Keratinocyte (primary cell): ENCODE data around the gene LPO. TPM values are rescaled to one million over a fixed set of nuclear protein-coding genes. Genes with fewer than 3 reads are reported as not detected.

Source experiments
- DNase-seq: peaks from one replicate; pipeline ENCODE4 v3.0.0-alpha.2; 2011; ENCODE audit warnings: low read depth, missing footprints, low spot score
- FAIRE-seq: peaks from 2 replicates; lab custom pipeline; 2011; peaks lifted over from hg19 to GRCh38; lab: Jason Lieb, UNC
- H2AFZ ChIP-seq: 2 replicates; pipeline ENCODE4 v1.6.0; 2012; ENCODE audit warnings: low read length, control low read depth, inconsistent platforms; ENCODE audit not compliant: control insufficient read depth
- H3K27ac ChIP-seq: 2 replicates; pipeline ENCODE4 v1.5.1; 2011; ENCODE audit warnings: low read length; ENCODE audit not compliant: control insufficient read depth, insufficient read depth
- H3K27me3 ChIP-seq: 3 replicates; pipeline ENCODE4 v1.6.0; 2011; ENCODE audit warnings: low read length; ENCODE audit not compliant: control insufficient read depth, insufficient read depth; ENCODE audit errors: extremely low read depth
- H3K36me3 ChIP-seq, 2 experiments: 2 replicates in 1 of 2; 3 replicates in 1 of 2; pipeline ENCODE4 v1.5.1; 2011; ENCODE audit warnings: low read length in 2 of 2, mild to moderate bottlenecking in 1 of 2; ENCODE audit not compliant: control insufficient read depth in 2 of 2, insufficient read depth in 2 of 2; ENCODE audit errors: extremely low read depth in 1 of 2
- H3K4me1 ChIP-seq: 3 replicates; pipeline ENCODE4 v1.5.1; 2011; ENCODE audit warnings: low read length; ENCODE audit not compliant: control insufficient read depth, insufficient read depth; ENCODE audit errors: extremely low read depth
- H3K4me2 ChIP-seq: 3 replicates; pipeline ENCODE4 v1.6.0; 2011; ENCODE audit warnings: low read depth, low read length; ENCODE audit not compliant: control insufficient read depth, insufficient read depth; ENCODE audit errors: extremely low read depth
- H3K4me3 ChIP-seq, 3 experiments: fragments of 200-600 bp in 1 of 3; sonication (generic) in 1 of 3; 2 replicates in 2 of 3; 3 replicates in 1 of 3; pipeline ENCODE4 v1.5.1; 2011 to 2016; ENCODE audit warnings: low read length in 3 of 3, mild to moderate bottlenecking in 3 of 3, control low read depth in 2 of 3, inconsistent platforms in 1 of 3, low read depth in 1 of 3, mixed read lengths in 1 of 3, mixed run types in 1 of 3, moderate library complexity in 1 of 3; ENCODE audit not compliant: control insufficient read depth in 2 of 3, insufficient read depth in 2 of 3; ENCODE audit errors: extremely low read depth in 1 of 3
- H3K79me2 ChIP-seq: 2 replicates; pipeline ENCODE4 v1.6.0; 2012; ENCODE audit warnings: low read length; ENCODE audit not compliant: control insufficient read depth, insufficient read depth
- H3K9ac ChIP-seq: 3 replicates; pipeline ENCODE4 v1.6.0; 2011; ENCODE audit warnings: low read length; ENCODE audit not compliant: control insufficient read depth, insufficient read depth; ENCODE audit errors: extremely low read depth
- H3K9me1 ChIP-seq: 3 replicates; pipeline ENCODE4 v1.6.0; 2011; ENCODE audit warnings: low read length; ENCODE audit not compliant: control insufficient read depth, insufficient read depth; ENCODE audit errors: extremely low read depth
- H3K9me3 ChIP-seq: 2 replicates; pipeline ENCODE4 v1.5.1; 2012; ENCODE audit warnings: low read depth, low read length; ENCODE audit not compliant: control insufficient read depth
- H4K20me1 ChIP-seq: 3 replicates; pipeline ENCODE4 v1.6.0; 2011; ENCODE audit warnings: low read length; ENCODE audit not compliant: control insufficient read depth, insufficient read depth; ENCODE audit errors: extremely low read depth
- CTCF ChIP-seq, 3 experiments: IDR thresholded peaks in 1 of 3; conservative IDR thresholded peaks in 1 of 3; optimal IDR thresholded peaks in 1 of 3; 2 replicates in 2 of 3; 3 replicates in 1 of 3; pipeline versions ENCODE3 to v1.5.1; 2011; ENCODE audit warnings: low read length in 3 of 3, mild to moderate bottlenecking in 3 of 3, moderate library complexity in 2 of 3, control low read depth in 1 of 3, inconsistent platforms in 1 of 3; ENCODE audit not compliant: insufficient read depth in 2 of 3; ENCODE audit errors: extremely low read depth in 1 of 3
- EZH2 ChIP-seq: IDR thresholded peaks from one replicate; pipeline ENCODE4 v1.6.1; 2012; ENCODE audit warnings: inconsistent platforms, mild to moderate bottlenecking, low read length, moderate library complexity
- dilution Hi-C: fragments of 300-500 bp; cut with MboI; formaldehyde crosslinking; loops from one replicate; pipeline ENCODE4 v1.7.0; 2020; ENCODE audit warnings: low sequenced_read_pairs; ENCODE audit not compliant: extremely low pct_ligation_motif_present
- polyA plus RNA-seq, 5 experiments: library from polyadenylated mRNA; depleted of rRNA in 3 of 5; stranded (reverse) in 3 of 5; stranded (forward) in 1 of 5; unstranded in 1 of 5; fragments of >200 nt; gene quantifications; 1 replicate in 1 of 5; 2 replicates in 3 of 5; 3 replicates in 1 of 5; pipeline versions ENCODE4 v1.2.1 to v1.2.3, GENCODE V29; 2011 to 2012; ENCODE audit warnings: missing spikeins in 2 of 5, low read depth in 1 of 5, low replicate concordance in 1 of 5

Gene LPO
- polyA plus RNA-seq, 1 donor (not counting 4 experiments of a cell fraction or from before 2014, with no cell fraction given), result not detected

DNA sequence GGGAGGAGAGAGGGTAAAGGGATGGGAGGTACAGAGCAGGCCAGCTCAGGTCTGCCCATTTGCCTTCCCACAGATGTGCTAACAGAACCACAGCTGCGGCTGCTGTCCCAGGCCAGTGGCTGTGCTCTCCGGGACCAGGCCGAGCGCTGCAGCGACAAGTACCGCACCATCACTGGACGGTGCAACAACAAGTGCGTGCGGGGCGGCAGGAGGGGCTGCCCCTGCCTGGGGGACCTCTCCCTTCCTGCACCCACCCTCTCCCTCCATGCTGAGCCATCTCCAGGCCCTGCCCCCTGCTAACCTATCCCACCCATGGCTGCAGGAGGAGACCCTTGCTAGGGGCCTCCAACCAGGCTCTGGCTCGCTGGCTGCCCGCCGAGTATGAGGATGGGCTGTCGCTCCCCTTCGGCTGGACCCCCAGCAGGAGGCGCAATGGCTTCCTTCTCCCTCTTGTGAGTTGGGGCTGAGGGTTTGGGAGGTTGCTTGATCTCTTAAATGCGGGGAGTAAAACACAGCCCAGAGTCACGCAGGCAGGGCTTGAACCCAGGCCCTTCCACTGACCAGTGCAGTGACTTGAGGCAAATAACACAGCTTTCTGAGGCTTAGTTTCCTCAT is 44.6 kb upstream of the LPO start:
- dilution Hi-C loops, result no loop called here
- Histone ChIP-seq H4K20me1 (no peaks in the 10 kb centered on the region), H3K4me3 (no peak overlapping the region), H3K79me2 (no peaks in the 10 kb centered on the region), H3K4me1 (peaks cover 9% of the 10 kb centered on the region), H3K27me3 (no peaks in the 10 kb centered on the region), H3K27ac (no peak overlapping the region), H3K36me3 (no peaks in the 10 kb centered on the region), H3K4me2 (no peak overlapping the region), H2AFZ (no peak overlapping the region), H3K9ac (no peak overlapping the region), H3K9me1 (no peaks in the 10 kb centered on the region), H3K9me3 (no peaks in the 10 kb centered on the region)
- no peak for FAIRE-seq
- no peak for TF ChIP-seq EZH2
- TF ChIP-seq CTCF (optimal IDR thresholded peaks at IDR 0.05 in 1 of 3, IDR thresholded peaks at IDR 0.05 in 1 of 3, conservative IDR thresholded peaks at IDR 0.05 in 1 of 3; ENCODE audit: extremely low read depth in 1 of 3, insufficient read depth in 2 of 3, low read length in 3 of 3), result no peak
- DNase-seq, result no peak

GRCh38 chr17:58195518-58196123 is 42.8 kb upstream of the LPO start:
- H3K4me1 ChIP-seq, result no peaks in the 10 kb centered on the region
- FAIRE-seq (no peak), DNase-seq (no peak)
- H3K9me1 ChIP-seq, result no peaks in the 10 kb centered on the region
- no peaks in the 10 kb centered on the region for H3K79me2 ChIP-seq
- no peaks in the 10 kb centered on the region for H4K20me1 ChIP-seq
- TF ChIP-seq CTCF (optimal IDR thresholded peaks at IDR 0.05 in 1 of 3, IDR thresholded peaks at IDR 0.05 in 1 of 3, conservative IDR thresholded peaks at IDR 0.05 in 1 of 3; ENCODE audit: extremely low read depth in 1 of 3, insufficient read depth in 2 of 3, low read length in 3 of 3), result no peak
- no peak for TF ChIP-seq EZH2
- H3K4me3 ChIP-seq, result no peak overlapping the region
- no peak overlapping the region for H3K27ac ChIP-seq
- dilution Hi-C loops, result no loop called here
- no peaks in the 10 kb centered on the region for H3K27me3 ChIP-seq
- H3K9me3 ChIP-seq, result no peaks in the 10 kb centered on the region
- H3K9ac ChIP-seq, result no peak overlapping the region
- no peak overlapping the region for H3K4me2 ChIP-seq
- no peaks in the 10 kb centered on the region for H3K36me3 ChIP-seq
- no peak overlapping the region for H2AFZ ChIP-seq
